CD4-positive, alpha-beta T cell (primary cell): ENCODE measurements around the gene RPGRIP1. TPM values are rescaled to one million over a fixed set of nuclear protein-coding genes. Genes with fewer than 3 reads are reported as not detected.

Source experiments
- ATAC-seq: fragments of 200-7000 bp; cut with Tn5 transposase; one replicate; pipeline ENCODE4 v1.10.0; 2022; ENCODE audit warnings: mild to moderate bottlenecking; ENCODE audit not compliant: poor library complexity
- CTCF ChIA-PET: fragments of 350-600 bp; sonication (Branson Sonifier 250); formaldehyde crosslinking; loops from one replicate; lab custom pipeline; 2021; ENCODE audit warnings: antibody characterized with exemption, inconsistent platforms; lab: Charles Lee
- POLR2A ChIA-PET: fragments of 350-600 bp; sonication (Branson Sonifier 250); formaldehyde crosslinking; loops from one replicate; lab custom pipeline; 2021; ENCODE audit warnings: antibody characterized with exemption, inconsistent platforms; lab: Charles Lee
- DNase-seq, 14 experiments: peaks; one replicate each; pipeline ENCODE4 v3.0.0-alpha.2; 2013 to 2020; ENCODE audit warnings: mixed read lengths in 2 of 14
- H3K27ac ChIP-seq, 2 donors: one replicate each; pipeline versions ENCODE4 v1.5.1 to v1.7.0; 2013; ENCODE audit warnings: low read length in 2 of 2, low read depth in 1 of 2, mild to moderate bottlenecking in 1 of 2
- H3K27me3 ChIP-seq, 2 experiments: 1 replicate in 1 of 2; 2 replicates in 1 of 2; pipeline versions ENCODE4 v1.6.1 to v1.7.0; 2013; ENCODE audit warnings: low read length in 2 of 2, control low read depth in 1 of 2, mild to moderate bottlenecking in 1 of 2, moderate library complexity in 1 of 2; ENCODE audit not compliant: insufficient read depth in 2 of 2, control insufficient read depth in 1 of 2
- H3K36me3 ChIP-seq: one replicate; pipeline ENCODE4 v1.6.1; 2013; ENCODE audit warnings: low read length, control low read depth; ENCODE audit not compliant: insufficient read depth
- H3K4me1 ChIP-seq: one replicate; pipeline ENCODE4 v1.6.1; 2013; ENCODE audit warnings: low read length, control low read depth; ENCODE audit not compliant: insufficient read depth
- H3K4me3 ChIP-seq: one replicate; pipeline ENCODE4 v1.5.1; 2013; ENCODE audit warnings: mild to moderate bottlenecking, low read length, moderate library complexity
- H3K9me3 ChIP-seq, 2 experiments: 1 replicate in 1 of 2; 2 replicates in 1 of 2; pipeline versions ENCODE4 v1.6.1 to v1.7.0; 2013; ENCODE audit warnings: low read length in 2 of 2, mild to moderate bottlenecking in 2 of 2, control low read depth in 1 of 2, moderate library complexity in 1 of 2; ENCODE audit not compliant: control insufficient read depth in 1 of 2, insufficient read depth in 1 of 2
- H3K27ac Mint-ChIP-seq: one replicate; pipeline ENCODE4 v1.8.0; 2020; ENCODE audit warnings: mixed read lengths
- H3K27me3 Mint-ChIP-seq: one replicate; pipeline ENCODE4 v1.8.0; 2021; ENCODE audit warnings: mixed read lengths
- H3K36me3 Mint-ChIP-seq: one replicate; pipeline ENCODE4 v1.8.0; 2021; ENCODE audit warnings: low read depth, mixed read lengths
- H3K4me1 Mint-ChIP-seq: one replicate; pipeline ENCODE4 v1.8.0; 2021; ENCODE audit warnings: low read depth, mixed read lengths
- H3K4me3 Mint-ChIP-seq: one replicate; pipeline ENCODE4 v1.8.0; 2020; ENCODE audit warnings: mild to moderate bottlenecking, mixed read lengths
- H3K9me3 Mint-ChIP-seq: one replicate; pipeline ENCODE4 v1.8.0; 2020; ENCODE audit warnings: mixed read lengths
- intact Hi-C, 2 experiments: fragments of 100-400 bp; cut with DNase I in 1 of 2; cut with micrococcal nuclease in 1 of 2; formaldehyde crosslinking; loops; one replicate each; pipeline versions ENCODE4 v1.15.1 to v1.9.0; 2023 to 2025; cut with DNase I, micrococcal nuclease
- total RNA-seq, 174 experiments: library from RNA in 2 of 174; stranded (reverse) in 2 of 174; gene quantifications; one replicate each; pipeline ENCODE4 v1.2.3 and lab custom pipeline; 2021 to 2026
- TF ChIP-seq, protein P1 (sequence below): fragments of 200-600 bp; IDR thresholded peaks from one replicate; pipeline ENCODE4 v1.8.0; 2022; ENCODE audit warnings: antibody characterized with exemption, mild to moderate bottlenecking

The RPGRIP1 gene
- total RNA-seq, 2 experiments from 2014 or later, result not detected

DNA sequence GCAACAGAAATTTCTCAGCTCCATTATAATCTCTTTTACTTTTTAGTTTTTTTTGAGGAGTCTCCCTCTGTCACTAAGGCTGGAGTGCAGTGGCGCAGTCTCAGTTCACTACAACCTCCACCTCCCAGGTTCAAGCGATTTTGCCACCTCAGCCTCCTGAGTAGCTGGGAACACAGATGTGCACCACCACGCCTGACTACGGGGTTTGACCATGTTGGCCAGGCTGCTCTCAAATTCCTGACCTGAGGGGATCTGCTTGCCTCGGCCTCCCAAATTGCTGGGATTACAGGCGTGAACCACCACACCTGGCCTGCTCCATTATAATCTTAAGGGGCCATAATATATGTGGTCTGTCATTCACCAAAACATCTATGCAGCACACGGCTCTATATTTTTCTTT lies 34.1 kb upstream of the RPGRIP1 start:
- no peak overlapping the region for H3K4me3 ChIP-seq
- H3K27ac ChIP-seq, result no peak overlapping the region
- DNase-seq (no peak), ATAC-seq (no peak)
- ChIA-PET CTCF (interaction anchor here (5.5 kb wide), 1 partner anchor 20 kb away, joined by 21 read pairs; no protein-coding TSS in a partner anchor), POLR2A (interaction anchor here (0.6 to 1.4 kb wide), 4 partner anchors 9 to 230 kb away, joined by 3 to 7 read pairs (median 4); no protein-coding TSS in a partner anchor)
- Mint-ChIP-seq H3K9me3 (no peaks in the 10 kb centered on the region), H3K27ac (peak overlapping the region; percentile 59), H3K4me3 (no peak overlapping the region), H3K27me3 (no peaks in the 10 kb centered on the region), H3K4me1 (peaks cover 80% of the 10 kb centered on the region), H3K36me3 (peaks cover 89% of the 10 kb centered on the region)
- intact Hi-C loops, result loop anchor here (2.0 to 10.0 kb wide), 2 partner anchors 19 to 309 kb away; no protein-coding TSS in a partner anchor
- no peaks in the 10 kb centered on the region for H3K9me3 ChIP-seq
- TF ChIP-seq, protein P1, sequence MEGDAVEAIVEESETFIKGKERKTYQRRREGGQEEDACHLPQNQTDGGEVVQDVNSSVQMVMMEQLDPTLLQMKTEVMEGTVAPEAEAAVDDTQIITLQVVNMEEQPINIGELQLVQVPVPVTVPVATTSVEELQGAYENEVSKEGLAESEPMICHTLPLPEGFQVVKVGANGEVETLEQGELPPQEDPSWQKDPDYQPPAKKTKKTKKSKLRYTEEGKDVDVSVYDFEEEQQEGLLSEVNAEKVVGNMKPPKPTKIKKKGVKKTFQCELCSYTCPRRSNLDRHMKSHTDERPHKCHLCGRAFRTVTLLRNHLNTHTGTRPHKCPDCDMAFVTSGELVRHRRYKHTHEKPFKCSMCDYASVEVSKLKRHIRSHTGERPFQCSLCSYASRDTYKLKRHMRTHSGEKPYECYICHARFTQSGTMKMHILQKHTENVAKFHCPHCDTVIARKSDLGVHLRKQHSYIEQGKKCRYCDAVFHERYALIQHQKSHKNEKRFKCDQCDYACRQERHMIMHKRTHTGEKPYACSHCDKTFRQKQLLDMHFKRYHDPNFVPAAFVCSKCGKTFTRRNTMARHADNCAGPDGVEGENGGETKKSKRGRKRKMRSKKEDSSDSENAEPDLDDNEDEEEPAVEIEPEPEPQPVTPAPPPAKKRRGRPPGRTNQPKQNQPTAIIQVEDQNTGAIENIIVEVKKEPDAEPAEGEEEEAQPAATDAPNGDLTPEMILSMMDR, result no peak
- peaks cover 76% of the 10 kb centered on the region for H3K36me3 ChIP-seq
- H3K4me1 ChIP-seq, result peaks cover 37% of the 10 kb centered on the region
- no peaks in the 10 kb centered on the region for H3K27me3 ChIP-seq

DNA sequence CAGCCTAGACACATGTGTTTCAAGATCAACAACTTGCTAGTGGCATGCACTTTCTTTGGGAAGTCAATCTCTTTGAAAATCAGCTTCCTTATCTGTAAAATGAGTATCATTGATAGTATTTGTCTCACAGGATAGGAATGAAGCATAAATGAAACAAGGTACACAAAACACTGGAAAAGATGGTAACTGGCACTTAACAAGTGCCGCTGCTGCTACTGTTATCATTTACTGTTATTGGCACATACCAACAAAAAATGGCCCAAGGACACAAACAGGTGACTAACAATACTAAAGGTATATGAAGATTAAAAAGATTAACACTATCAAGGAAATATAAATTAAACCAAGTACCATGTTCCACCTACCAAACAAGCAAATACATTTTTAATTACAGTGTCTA lies 31.5 kb upstream of the RPGRIP1 start:
- Histone ChIP-seq H3K9me3 (no peaks in the 10 kb centered on the region), H3K36me3 (peaks cover 89% of the 10 kb centered on the region), H3K4me1 (peaks cover 39% of the 10 kb centered on the region), H3K27ac (no peak overlapping the region), H3K4me3 (no peak overlapping the region), H3K27me3 (no peaks in the 10 kb centered on the region)
- TF ChIP-seq, protein P1, result no peak
- no peaks in the 10 kb centered on the region for H3K9me3 Mint-ChIP-seq
- ChIA-PET CTCF (interaction anchor here (1.5 kb wide), 1 partner anchor 17 kb away, joined by 5 read pairs; no protein-coding TSS in a partner anchor), POLR2A (interaction anchor here (0.8 kb wide), 1 partner anchor 19 kb away, joined by 4 read pairs; no protein-coding TSS in a partner anchor)
- H3K4me1 Mint-ChIP-seq, result peaks cover 76% of the 10 kb centered on the region
- no peaks in the 10 kb centered on the region for H3K27me3 Mint-ChIP-seq
- ATAC-seq (no peak), DNase-seq (no peak)
- H3K27ac Mint-ChIP-seq, result peak overlapping the region; percentile 32
- intact Hi-C loops, result loop anchor here in 1 of 2 experiments (10.0 kb wide), 1 partner anchor 306 kb away; no protein-coding TSS in a partner anchor
- no peak overlapping the region for H3K4me3 Mint-ChIP-seq
- H3K36me3 Mint-ChIP-seq, result peaks cover 92% of the 10 kb centered on the region

DNA sequence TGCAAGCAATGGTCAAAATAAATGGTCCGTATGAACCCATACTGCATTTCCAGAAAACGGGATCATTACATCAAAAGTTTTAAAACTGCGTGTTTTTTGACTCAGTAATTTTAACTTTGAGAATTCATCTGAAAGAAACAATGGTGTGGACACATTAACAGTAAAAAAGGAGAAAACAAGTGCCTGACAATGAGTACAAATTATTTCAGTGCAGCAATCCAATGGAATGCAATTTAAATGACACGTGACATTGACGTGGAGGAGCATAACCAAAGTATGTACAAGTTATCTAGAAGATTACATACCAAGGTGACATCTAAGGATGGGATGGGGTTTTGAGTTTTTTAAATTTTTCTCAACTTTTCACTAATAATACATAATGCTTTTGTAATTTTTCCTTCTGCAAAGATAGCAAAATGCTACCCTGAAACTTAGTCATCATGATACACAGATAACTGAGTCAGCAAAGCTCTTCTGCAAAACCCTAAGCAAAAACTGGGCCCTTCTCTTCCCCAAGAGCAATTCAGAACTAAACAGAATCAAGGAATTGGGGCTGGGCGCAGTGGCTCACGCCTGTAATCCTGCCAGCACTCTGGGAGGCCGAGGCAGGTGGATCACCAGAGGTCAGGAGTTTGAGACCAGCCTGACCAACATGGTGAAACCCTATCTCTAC lies 31.0 kb upstream of the RPGRIP1 start:
- Mint-ChIP-seq H3K9me3 (no peaks in the 10 kb centered on the region), H3K4me1 (peaks cover 75% of the 10 kb centered on the region)

More for the DNA sequence above, 31.0 kb upstream of the RPGRIP1 start:
- Histone ChIP-seq H3K27me3 (no peaks in the 10 kb centered on the region), H3K36me3 (peaks cover 89% of the 10 kb centered on the region), H3K9me3 (no peaks in the 10 kb centered on the region), H3K4me3 (no peak overlapping the region), H3K4me1 (peaks cover 43% of the 10 kb centered on the region), H3K27ac (no peak overlapping the region)
- Mint-ChIP-seq H3K36me3 (peaks cover 94% of the 10 kb centered on the region), H3K4me3 (no peak overlapping the region), H3K27me3 (no peaks in the 10 kb centered on the region), H3K27ac (peak overlapping the region; percentile 32)
- ChIA-PET POLR2A (interaction anchor here (0.8 kb wide), 1 partner anchor 18 kb away, joined by 4 read pairs; no protein-coding TSS in a partner anchor), CTCF (interaction anchor here (0.6 kb wide), 1 partner anchor 54 kb away, joined by 4 read pairs; no protein-coding TSS in a partner anchor)
- TF ChIP-seq, protein P1, result no peak
- DNase-seq (no peak), ATAC-seq (no peak)
- intact Hi-C loops, result loop anchor here in 1 of 2 experiments (10.0 kb wide), 1 partner anchor 306 kb away; no protein-coding TSS in a partner anchor
